Left lobe of liver (tissue), 2 donors: Measurements from ENCODE around the gene NT5DC4. TPM values are rescaled to one million over a fixed set of nuclear protein-coding genes. Genes with fewer than 3 reads are reported as not detected.

Source experiments
- ATAC-seq: fragments of 200-7000 bp; cut with Tn5 transposase; one replicate; pipeline ENCODE4 v1.9.1; 2020; ENCODE audit warnings: mild to moderate bottlenecking, moderate library complexity
- DNase-seq: peaks from one replicate; pipeline ENCODE4 v3.0.0-alpha.2; 2020; ENCODE audit warnings: low spot score
- total RNA-seq: library from RNA; stranded (reverse); gene quantifications from one replicate; pipeline ENCODE4 v1.2.1, GENCODE V29; 2021
- donor health status: DM: no; HTN: no; CAD: no; lungs with moderate emphysema.
- donor health status: DM: no; HTN: yes; CAD: no.

Gene NT5DC4
- not detected for total RNA-seq

- DNase-seq (no peak), ATAC-seq (no peak)
Observed at GRCh38 chr2:112720785-112721184, at the start of gene NT5DC4. TSS of gene NT5DC4 (plus strand) at chr2:112721020. CDS start at chr2:112721080, 60 bp downstream.

- ATAC-seq (no peak), DNase-seq (no peak)
Observed at GRCh38 chr2:112671801-112672200, 49.0 kb upstream of the NT5DC4 start.

- ATAC-seq = no peak
Observed at GRCh38 chr2:112673008-112673407, 47.8 kb upstream of the NT5DC4 start.

GRCh38 chr2:112674229-112674628 is 46.6 kb upstream of the NT5DC4 start:
- peak; percentile 77 for ATAC-seq

More at GRCh38 chr2:112673008-112673407, 47.8 kb upstream of the NT5DC4 start:
- no peak for DNase-seq

GRCh38 chr2:112679484-112679883 is 41.3 kb upstream of the NT5DC4 start:
- ATAC-seq (no peak), DNase-seq (no peak)

More at GRCh38 chr2:112674229-112674628, 46.6 kb upstream of the NT5DC4 start:
- peak; percentile 67 for DNase-seq

GRCh38 chr2:112680666-112681101 is 40.1 kb upstream of the NT5DC4 start:
- DNase-seq (no peak), ATAC-seq (peak; percentile 96)

GRCh38 chr2:112682101-112682500 is 38.7 kb upstream of the NT5DC4 start:
- no peak for ATAC-seq
- DNase-seq = no peak

GRCh38 chr2:112683550-112684414 is 37.0 kb upstream of the NT5DC4 start:
- no peak for ATAC-seq
- no peak for DNase-seq

- no peak for ATAC-seq
- DNase-seq = no peak
Observed at GRCh38 chr2:112684415-112684775, 36.4 kb upstream of the NT5DC4 start.

GRCh38 chr2:112685271-112685884 is 35.4 kb upstream of the NT5DC4 start:
- DNase-seq = no peak
- no peak for ATAC-seq

GRCh38 chr2:112686348-112687217 is 34.2 kb upstream of the NT5DC4 start:
- no peak for ATAC-seq
- DNase-seq = no peak

- ATAC-seq (no peak), DNase-seq (no peak)
Observed at GRCh38 chr2:112687522-112687921, 33.3 kb upstream of the NT5DC4 start.

GRCh38 chr2:112688086-112688880 is 32.5 kb upstream of the NT5DC4 start:
- DNase-seq (no peak), ATAC-seq (no peak)

- ATAC-seq (peak; percentile 98), DNase-seq (peak; percentile 76)
Observed at GRCh38 chr2:112690853-112691401, 29.9 kb upstream of the NT5DC4 start.

- ATAC-seq = no peak
Observed at GRCh38 chr2:112691881-112692281, 28.9 kb upstream of the NT5DC4 start.

GRCh38 chr2:112692495-112692911 is 28.3 kb upstream of the NT5DC4 start:
- peak; percentile 49 for ATAC-seq
- no peak for DNase-seq

More at GRCh38 chr2:112691881-112692281, 28.9 kb upstream of the NT5DC4 start:
- no peak for DNase-seq

GRCh38 chr2:112692918-112693317 is 27.9 kb upstream of the NT5DC4 start:
- DNase-seq (no peak), ATAC-seq (no peak)

- DNase-seq = no peak
Observed at GRCh38 chr2:112693596-112693995, 27.2 kb upstream of the NT5DC4 start.

GRCh38 chr2:112694182-112694581 is 26.6 kb upstream of the NT5DC4 start:
- no peak for DNase-seq
- no peak for ATAC-seq

More at GRCh38 chr2:112693596-112693995, 27.2 kb upstream of the NT5DC4 start:
- ATAC-seq = no peak
